Measurements from ENCODE around the gene ZBTB49.

GRCh38 chr4:4334798-4335520 is 44.9 kb downstream of the ZBTB49 start:
- TF ChIP-seq, protein P1, sequence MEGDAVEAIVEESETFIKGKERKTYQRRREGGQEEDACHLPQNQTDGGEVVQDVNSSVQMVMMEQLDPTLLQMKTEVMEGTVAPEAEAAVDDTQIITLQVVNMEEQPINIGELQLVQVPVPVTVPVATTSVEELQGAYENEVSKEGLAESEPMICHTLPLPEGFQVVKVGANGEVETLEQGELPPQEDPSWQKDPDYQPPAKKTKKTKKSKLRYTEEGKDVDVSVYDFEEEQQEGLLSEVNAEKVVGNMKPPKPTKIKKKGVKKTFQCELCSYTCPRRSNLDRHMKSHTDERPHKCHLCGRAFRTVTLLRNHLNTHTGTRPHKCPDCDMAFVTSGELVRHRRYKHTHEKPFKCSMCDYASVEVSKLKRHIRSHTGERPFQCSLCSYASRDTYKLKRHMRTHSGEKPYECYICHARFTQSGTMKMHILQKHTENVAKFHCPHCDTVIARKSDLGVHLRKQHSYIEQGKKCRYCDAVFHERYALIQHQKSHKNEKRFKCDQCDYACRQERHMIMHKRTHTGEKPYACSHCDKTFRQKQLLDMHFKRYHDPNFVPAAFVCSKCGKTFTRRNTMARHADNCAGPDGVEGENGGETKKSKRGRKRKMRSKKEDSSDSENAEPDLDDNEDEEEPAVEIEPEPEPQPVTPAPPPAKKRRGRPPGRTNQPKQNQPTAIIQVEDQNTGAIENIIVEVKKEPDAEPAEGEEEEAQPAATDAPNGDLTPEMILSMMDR (IDR thresholded peaks at IDR 0.05) = peak; percentile 75
- TF ChIP-seq TCF7 (CRISPR knock-in tag; IDR thresholded peaks at IDR 0.05; ENCODE audit: low read depth) (no peak), HMGXB4 (CRISPR knock-in tag; IDR thresholded peaks at IDR 0.05) (no peak), MAX (CRISPR knock-in tag; IDR thresholded peaks at IDR 0.05) (no peak), ESRRA (CRISPR knock-in tag; IDR thresholded peaks at IDR 0.05; ENCODE audit: borderline replicate concordance) (no peak), NFE2L1 (CRISPR knock-in tag; IDR thresholded peaks at IDR 0.05) (no peak), ZNF396 (CRISPR knock-in tag; IDR thresholded peaks at IDR 0.05; ENCODE audit: borderline replicate concordance) (no peak), JUN (CRISPR knock-in tag; IDR thresholded peaks at IDR 0.05) (no peak)
- TF ChIP-seq, protein P2, sequence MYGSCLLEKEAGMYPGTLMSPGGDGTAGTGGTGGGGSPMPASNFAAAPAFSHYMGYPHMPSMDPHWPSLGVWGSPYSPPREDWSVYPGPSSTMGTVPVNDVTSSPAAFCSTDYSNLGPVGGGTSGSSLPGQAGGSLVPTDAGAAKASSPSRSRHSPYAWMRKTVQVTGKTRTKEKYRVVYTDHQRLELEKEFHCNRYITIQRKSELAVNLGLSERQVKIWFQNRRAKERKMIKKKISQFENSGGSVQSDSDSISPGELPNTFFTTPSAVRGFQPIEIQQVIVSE (CRISPR knock-in tag; IDR thresholded peaks at IDR 0.05; ENCODE audit: borderline replicate concordance) = no peak
